Fibroblast of peridontal ligament (primary cell): Measurements from ENCODE around the gene EOLA2.
A peak's percentile ranks its signal among the peaks of the same experiment; 100 is the strongest.
"Not testable (repeated sequence)": the region's sequence is repeated elsewhere in the genome, so short reads cannot be mapped to it uniquely, and the experiment has no call there.

Experiments
- DNase-seq: peaks from one replicate; pipeline ENCODE4 v3.0.0-alpha.2; 2010; ENCODE audit errors: extremely low read depth

EOLA2 gene

DNA sequence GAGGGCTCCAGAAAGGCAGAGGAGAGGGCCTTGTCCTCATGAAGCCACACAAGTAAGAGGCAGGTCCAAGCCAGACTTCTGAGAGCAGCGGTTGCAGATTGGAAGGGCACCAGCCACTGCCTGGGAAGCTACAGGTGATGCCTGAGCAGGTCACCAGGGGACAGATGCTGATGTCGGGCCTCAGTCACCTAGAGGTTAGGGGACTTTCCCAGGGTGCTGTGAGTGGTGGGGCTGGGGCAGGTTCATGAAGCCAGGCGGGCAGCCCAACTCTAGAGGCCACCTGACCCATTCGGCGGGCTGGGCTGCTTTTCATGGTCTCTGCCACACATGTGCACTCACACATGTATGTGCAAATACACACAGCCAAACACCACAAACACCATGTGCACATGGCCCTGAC, 5.3 kb downstream of the EOLA2 start:
- not testable (repeated sequence) for DNase-seq

DNA sequence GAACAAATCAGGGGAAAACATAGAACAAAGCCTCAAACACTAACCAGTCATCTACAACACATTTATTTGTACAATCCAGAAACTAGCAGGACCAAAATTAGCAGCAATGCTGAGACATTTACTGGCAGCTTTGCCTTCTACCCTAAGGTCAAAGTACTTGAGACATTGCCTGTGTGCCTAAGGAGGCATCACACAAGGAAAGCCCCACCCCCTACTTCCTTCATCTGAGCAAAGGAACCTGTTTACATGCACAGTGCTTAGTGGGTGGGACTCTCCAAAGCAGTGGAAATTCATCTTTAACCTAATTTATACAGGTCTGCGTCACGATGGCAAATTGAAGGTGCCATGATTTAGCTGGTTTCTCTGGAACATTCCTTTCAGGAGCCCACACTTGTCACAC, 6.1 kb downstream of the EOLA2 start:
- DNase-seq: not testable (repeated sequence)

DNA sequence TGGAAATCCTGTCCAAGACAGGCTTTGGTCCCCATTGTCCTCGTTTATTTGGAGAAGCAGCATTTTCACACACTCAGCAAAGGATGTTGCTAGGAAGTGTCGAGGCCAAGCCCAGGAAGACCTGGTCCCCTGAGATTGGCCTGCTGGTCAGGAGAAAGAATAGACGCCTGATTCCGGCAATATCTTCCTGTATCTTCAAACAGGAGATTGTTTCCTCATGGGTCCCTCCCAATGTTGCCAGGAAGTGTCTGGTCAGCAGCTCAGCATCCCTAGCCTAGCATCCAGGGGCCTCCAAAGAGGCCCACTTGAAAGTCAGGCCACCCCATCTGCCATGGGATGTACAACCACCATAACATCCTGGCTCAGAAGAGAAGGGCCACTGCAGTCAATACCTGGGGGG, 6.9 kb downstream of the EOLA2 start:
- not testable (repeated sequence) for DNase-seq

DNA sequence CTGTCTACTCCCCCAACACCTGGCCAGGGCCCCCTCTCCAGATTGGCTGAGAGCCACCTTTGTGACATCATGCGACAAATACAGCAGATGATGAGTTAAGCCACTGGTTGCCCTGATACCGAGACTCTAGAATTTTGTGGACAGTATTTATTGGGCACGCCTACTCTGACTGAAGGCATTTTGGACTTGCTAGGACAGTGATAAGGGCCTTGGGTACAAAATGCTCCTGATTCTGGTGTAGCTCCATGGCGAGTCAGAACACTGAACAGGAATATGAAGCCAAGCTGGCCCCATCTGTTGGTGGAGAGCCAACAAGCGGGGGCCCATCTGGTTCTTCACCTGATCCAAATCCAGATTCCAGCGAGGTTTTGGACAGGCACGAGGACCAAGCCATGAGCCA, 8.9 kb downstream of the EOLA2 start, which contains the start of gene HSFX4:
TSS of gene HSFX4 (plus strand) at position 174 of the 400 bp plus-strand sequence. CDS start at position 246, 72 bp downstream.
- not testable (repeated sequence) for DNase-seq

DNA sequence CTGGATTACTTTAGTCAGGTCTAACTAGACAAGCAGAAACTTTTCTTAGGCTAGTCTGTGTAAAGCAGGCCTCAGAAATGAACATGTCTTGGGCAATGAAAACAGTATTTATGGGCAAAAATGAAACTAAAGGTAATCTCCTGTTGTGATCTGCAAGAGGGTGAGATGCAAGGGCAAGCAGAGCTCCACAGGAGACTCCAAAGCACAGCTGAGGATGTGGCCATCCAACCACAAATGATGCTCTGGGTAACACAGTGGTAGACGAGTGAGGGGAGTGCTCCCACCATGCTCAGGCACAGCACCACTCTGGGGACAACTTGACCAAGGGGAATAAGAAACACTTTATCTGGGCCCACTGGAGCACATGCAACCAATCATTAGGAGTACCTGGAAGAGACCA, 9.7 kb downstream of the EOLA2 start:
- DNase-seq: not testable (repeated sequence)

DNA sequence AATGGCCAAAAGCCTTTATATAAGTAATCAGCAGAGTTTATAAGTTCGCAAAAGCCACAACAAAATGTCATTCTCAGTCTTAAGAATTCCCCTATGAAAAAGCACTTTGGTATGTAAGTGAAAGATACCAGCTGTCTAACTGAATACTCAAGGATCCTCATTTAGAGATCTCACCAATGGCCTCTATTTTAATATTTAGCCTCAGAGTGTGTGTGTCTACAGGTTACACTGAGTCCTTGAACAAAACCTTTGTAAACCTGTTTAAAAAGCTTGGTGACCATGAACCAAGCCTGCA, 10.4 kb downstream of the EOLA2 start:
- not testable (repeated sequence) for DNase-seq

DNA sequence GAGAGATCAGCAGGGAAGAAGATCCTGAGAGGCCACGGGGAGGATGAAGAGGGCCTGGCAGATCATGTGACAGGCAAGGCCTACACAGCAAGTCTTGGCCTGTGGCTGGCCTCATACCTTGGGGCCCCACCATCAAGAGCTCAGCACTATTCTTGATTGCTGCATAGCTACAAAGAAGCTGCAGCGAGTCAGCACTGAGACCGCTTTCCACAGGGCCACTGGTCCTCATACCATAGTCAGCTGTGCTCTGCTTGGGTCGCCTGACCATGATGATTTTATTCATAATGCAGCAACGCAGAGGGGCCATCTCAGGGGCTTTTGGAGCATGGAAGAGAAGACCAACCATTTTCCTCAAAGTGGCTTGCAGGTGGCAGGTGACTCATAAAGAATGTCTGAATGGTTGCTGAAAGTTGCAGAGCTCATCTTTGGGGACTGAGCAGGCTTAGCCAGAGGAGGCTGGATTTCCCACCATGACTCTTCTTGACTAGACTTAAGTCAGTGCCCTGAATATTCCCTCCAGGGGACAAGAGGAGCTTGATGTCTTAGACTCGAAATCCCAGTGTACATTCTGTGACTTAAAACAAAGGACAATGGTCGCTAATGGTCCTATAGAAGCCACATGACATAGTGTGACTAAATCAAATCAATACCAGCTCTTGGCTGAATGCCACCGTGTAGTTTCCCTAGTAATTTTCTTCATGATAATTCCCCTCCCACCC, 10.9 kb downstream of the EOLA2 start:
- DNase-seq: not testable (repeated sequence)

DNA sequence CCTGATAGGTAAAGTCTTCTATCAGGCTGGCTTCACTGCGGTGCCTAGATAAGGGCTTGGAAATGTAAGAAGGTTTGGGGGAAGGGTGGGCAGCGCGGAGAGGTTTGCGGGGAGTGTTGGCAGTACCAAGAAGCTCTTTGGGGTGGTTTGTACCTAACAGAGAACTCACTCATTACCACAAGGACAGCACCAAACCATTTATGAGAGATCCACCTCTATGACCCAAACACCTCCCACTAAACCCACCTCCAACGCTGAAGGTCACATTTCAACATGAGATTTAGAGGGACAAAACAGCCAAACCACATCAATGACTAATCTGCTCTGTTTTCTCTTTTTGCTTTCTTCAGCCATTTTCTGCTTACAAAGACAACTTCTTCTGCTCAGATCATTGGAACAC, 13.9 kb downstream of the EOLA2 start:
- not testable (repeated sequence) for DNase-seq

DNA sequence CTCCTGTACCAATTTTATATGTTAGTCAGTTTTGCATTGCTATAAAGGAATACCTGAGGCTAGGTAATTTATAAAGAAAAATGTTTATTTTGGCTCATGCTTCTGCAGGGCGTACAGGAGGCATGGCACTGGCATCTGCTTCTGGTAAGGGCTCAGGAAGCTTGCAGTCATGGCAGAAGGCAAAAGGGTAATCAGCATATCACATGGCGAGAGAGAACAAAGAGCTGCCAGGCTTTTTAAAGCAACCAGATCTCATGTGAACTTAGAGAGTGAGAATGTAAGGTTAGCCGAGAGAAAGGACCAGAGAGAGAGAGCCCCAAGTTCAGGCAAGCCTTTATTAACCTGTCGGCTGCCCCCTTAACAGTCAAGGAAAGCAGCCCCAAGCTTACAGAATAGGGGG, 14.5 kb downstream of the EOLA2 start:
- not testable (repeated sequence) for DNase-seq

DNA sequence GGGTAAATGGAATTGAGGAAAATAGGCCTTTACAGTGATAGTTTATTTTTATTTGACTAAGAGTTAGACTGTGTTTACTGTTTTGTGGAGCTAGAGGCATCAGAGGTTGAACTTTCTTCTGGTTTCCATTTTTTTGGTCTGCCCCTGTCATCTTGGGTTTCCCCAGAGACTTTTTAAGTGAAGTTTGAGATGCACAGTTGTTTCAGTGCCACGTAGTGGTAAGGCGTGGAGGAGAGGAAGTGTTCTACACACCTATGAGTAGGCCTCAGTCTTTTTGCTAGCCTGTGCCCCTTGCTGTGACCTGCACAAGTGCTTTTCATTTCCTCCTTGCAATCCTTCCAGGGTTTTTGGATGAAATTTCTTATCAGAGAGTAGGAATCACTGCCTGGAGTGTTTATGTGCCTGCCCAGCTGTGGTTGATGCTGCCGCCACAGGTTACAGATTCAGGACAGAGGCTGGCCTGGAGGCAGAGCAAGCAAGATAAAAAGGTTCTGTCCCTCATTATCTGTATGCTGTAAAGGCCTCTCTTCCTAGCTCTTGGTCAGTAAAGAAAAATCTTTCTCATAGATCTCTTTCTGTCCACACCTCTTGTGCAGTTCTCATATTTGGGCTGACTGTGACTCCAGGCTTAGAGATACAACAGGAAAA, 21.4 kb downstream of the EOLA2 start:
- DNase-seq: no peak

DNA sequence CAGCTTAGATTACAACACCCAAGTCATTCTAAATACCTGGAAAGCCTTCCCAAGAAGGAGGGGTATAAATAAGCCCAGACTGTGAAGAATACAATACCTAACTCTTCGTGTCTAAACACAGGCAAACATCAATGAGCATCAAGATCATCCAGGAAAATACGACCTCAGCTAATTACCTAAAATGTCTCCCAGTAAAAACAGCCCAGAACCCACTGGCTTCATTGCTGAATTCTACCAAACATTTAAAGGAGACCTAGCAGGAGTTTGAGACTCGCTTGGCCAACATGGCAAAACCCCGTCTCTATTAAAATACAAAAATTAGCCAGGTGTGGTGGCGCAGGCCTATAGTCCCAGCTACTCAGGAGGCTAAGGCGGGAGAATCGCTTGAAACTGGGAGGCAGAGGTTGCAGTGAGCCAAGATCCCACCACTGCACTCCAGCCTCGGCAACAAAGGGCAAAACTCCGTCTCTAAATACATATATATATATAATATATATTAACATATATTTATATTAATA, 28.1 kb downstream of the EOLA2 start:
- DNase-seq: no peak

DNA sequence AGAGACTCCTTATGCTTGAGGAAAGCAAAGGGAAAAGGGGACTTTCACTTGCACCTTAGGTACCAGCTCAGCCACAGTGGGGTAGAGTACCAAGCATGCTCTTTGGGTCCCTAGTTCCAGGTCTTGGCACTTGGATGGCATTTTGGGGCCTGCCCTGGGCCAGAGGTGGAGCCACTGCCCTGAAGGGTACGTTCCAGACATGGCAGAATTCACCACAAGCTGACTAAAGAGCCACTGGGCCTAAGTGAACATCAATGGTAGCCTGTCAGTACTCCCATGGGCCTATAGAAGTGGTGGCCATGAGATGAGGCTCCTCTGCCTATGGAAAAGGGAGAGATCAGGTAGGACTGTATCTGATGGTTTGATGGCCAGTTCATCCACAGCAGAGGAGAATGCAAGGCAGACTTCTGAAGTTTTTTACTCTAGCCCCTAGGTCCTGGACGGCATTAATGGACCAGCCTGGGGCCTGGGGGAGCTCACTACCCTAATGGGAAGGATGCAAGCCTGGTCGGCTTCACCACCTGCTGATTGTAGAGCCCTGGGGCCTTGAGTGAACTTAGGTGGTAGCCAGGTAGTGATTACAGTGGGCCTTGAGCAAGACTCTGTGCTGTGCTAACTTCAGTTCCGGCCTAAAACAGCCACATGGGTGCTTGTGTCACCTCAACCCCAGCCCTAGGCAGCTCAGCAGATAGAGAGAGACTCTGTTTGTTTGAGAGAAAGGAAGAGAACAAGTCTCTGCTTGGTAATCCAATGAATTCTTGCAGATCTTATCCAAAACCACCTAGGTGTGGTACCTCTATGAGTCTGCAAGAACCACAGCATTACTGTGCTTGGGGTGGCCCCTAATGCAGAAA, 28.7 kb downstream of the EOLA2 start:
- no peak for DNase-seq

DNA sequence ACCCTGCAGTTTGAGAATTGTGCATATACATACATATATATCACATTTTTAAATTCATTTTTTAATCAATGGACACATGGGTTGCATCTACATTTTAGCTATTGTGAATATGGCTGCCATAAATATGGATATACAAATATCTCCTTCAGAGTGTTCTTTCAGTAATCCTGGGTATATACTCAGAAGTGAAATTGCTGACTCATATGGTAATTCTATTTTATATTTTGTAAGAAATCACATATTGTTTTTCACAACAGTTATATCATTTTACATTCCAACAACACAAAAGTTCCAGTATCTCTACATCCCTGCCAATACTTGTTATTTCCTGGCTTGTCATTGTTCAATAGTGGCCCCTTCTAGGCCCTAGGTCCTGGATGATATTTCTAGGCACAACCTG, 29.6 kb downstream of the EOLA2 start:
- DNase-seq: no peak

DNA sequence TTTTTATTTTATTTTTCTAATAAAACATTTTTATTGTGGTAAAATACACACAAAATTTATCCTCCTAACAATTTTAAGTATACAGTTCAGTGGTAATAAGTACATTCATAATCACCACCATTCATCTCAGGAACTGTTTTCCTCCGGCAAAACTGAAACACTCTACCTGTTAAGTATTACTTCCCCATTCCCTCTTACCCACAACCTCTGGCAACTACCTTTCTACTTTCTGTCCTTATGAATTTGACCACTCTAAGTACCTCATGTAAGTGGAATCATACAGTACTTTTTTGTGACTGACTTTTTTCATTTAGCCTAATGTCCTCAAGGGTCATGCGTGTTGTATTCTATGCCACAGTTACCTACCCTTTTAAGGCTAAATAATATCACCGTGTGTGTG, 30.0 kb downstream of the EOLA2 start:
- no peak for DNase-seq

DNA sequence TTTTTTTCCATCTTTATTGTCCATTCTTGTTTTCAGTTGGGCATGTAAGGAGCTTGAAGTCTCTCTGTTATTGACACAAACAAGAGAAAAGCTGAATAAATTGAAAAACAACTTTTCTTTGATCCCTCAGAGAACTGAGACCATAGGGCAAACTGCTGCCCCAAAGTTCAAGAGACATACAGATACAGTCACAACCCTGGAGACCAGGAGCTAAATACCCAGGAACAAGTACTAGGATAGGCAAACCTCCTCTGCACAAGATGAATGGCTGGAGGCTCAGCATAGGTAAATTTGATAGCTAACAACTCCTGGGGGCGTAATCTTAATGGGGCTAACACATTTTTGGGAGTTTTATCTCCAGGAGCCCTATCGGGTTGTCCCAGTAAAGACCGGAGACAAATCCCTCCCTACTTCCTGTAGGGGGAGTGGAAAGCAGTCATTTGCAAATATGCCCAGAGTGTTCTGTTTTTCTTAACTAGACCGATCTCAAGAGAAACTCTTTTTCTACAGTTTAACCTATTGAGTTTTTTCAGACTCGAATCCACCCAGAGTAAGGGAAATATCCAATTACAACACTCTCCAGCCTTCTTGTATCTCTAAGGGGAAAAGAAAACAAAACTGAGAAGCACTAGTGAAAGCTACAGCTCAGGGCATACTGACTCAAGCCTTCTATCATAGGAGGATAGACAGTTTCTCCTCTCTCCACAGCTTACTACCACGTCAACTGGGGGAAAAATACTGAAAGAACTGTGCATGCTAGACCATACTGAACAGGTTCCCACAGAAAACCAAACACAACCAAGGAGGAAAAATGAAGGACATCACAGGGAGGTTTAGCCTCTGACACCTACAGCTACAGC, 34.2 kb downstream of the EOLA2 start:
- DNase-seq: peak; percentile 27

DNA sequence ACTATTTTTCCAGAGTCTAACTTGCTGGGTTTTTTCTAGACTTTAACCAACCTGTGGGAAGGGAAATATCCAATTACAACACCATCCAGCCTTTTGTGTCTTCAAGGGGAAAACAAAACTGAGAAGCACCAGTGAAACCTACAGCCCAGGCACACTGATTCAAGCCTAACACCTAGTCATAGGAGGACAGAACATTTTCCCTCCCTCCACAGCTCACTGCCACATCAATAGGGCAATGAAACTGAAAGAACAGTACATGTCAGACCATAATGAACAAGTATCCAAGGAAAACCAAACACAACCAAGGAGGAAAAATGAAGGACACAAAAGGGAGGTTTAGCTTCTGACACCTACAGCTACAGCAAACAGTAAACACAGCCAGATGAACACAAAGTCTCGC, 39.7 kb downstream of the EOLA2 start:
- no peak for DNase-seq

DNA sequence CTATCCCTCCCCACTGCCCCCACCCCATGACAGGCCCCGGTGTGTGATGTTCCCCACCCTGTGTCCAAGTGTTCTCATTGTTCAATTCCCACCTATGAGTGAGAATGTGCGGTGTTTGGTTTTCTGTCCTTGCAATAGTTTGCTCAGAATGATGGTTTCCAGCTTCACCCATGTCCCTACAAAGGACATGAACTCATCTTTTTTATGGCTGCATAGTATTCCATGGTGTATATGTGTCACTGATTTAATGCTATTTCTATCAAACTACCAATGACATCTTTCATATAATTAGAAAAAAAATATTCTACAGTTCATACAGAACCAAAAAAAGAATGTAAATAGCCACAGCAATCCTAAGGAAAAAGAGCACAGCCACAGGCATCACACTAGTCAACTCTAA, 47.5 kb downstream of the EOLA2 start:
- DNase-seq: not testable (repeated sequence)
